ENCODE results near the gene ANKRD29. TPM values are rescaled to one million over a fixed set of nuclear protein-coding genes. Genes with fewer than 3 reads are reported as not detected.

The ANKRD29 gene
- total and polyA plus RNA-seq, 12 donors = 5.3 to 24.9 (median 9.7) TPM

DNA sequence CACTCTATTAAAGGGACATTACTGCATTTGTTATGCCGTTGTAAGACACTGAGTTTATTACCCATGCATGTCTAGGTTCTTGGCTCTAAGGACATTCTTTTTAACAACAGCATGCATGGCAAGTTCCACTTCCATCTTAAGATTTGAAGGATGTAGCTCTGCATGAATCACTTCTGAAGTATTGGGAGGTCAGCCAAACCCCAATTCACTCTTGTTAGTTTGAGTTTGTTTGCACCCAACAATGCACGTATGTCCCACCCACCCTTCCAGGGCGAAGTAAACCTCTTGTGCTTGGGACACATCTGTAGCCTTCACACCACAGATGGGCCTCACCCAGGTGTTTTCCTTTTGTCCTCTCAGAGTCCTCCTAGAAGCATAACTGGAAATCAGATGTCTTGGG is 21.0 kb upstream of the ANKRD29 start:
- no peaks in the 10 kb centered on the region for H3K36me3 ChIP-seq (replicated peaks in 1 of 2)
- intact Hi-C loops (cut with DNase I) = no loop called here
- H3K27ac ChIP-seq = no peak overlapping the region
- DNase-seq = no peak
- WGBS, 4 donors = 54 to 67% (median 59%) methylated on average over 3 of the region's 3 CpGs
- no peaks in the 10 kb centered on the region for H3K9me3 ChIP-seq (replicated peaks in 1 of 3)
- no peak overlapping the region for H3K4me3 ChIP-seq
- TF ChIP-seq POLR2A (IDR thresholded peaks at IDR 0.05) = no peak
- TF ChIP-seq, protein P1, sequence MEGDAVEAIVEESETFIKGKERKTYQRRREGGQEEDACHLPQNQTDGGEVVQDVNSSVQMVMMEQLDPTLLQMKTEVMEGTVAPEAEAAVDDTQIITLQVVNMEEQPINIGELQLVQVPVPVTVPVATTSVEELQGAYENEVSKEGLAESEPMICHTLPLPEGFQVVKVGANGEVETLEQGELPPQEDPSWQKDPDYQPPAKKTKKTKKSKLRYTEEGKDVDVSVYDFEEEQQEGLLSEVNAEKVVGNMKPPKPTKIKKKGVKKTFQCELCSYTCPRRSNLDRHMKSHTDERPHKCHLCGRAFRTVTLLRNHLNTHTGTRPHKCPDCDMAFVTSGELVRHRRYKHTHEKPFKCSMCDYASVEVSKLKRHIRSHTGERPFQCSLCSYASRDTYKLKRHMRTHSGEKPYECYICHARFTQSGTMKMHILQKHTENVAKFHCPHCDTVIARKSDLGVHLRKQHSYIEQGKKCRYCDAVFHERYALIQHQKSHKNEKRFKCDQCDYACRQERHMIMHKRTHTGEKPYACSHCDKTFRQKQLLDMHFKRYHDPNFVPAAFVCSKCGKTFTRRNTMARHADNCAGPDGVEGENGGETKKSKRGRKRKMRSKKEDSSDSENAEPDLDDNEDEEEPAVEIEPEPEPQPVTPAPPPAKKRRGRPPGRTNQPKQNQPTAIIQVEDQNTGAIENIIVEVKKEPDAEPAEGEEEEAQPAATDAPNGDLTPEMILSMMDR (IDR thresholded peaks at IDR 0.05) = no peak
- peaks cover 26% of the 10 kb centered on the region for H3K27me3 ChIP-seq
- H3K4me1 ChIP-seq (replicated peaks in 1 of 2) = peaks cover under 1% of the 10 kb centered on the region in 2 donors

DNA sequence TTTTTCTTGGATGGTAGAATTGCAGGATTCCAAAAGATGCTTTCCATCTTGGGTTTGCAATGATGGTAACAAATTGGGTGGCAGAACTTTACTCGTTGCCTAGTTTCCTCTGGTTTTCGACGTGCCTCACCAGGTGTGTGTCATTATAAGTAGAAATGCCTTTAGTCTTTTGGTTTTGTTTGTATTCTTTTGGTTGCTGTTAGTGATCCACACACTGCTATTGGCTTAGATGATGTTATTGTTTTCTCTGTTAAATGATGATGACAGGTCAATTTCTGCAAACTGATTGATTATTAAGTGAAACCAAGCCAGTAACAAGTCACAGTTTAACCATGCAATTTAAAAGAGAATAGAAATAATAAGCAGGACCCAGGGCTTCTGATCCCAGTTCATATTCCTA is 20.4 kb upstream of the ANKRD29 start:
- no peak for DNase-seq
- Histone ChIP-seq H3K27ac (no peak overlapping the region), H3K27me3 (peaks cover 21% of the 10 kb centered on the region), H3K4me1 (replicated peaks in 1 of 2) (no peaks in the 10 kb centered on the region), H3K4me3 (no peak overlapping the region), H3K36me3 (replicated peaks in 1 of 2) (no peaks in the 10 kb centered on the region), H3K9me3 (replicated peaks in 1 of 3) (no peaks in the 10 kb centered on the region)
- intact Hi-C loops (cut with DNase I) = no loop called here
- 89 to 98% (median 92%) methylated on average over 3 of the region's 3 CpGs for WGBS, 4 donors
- TF ChIP-seq POLR2A (IDR thresholded peaks at IDR 0.05) = no peak
- TF ChIP-seq, protein P1 (IDR thresholded peaks at IDR 0.05) = no peak

DNA sequence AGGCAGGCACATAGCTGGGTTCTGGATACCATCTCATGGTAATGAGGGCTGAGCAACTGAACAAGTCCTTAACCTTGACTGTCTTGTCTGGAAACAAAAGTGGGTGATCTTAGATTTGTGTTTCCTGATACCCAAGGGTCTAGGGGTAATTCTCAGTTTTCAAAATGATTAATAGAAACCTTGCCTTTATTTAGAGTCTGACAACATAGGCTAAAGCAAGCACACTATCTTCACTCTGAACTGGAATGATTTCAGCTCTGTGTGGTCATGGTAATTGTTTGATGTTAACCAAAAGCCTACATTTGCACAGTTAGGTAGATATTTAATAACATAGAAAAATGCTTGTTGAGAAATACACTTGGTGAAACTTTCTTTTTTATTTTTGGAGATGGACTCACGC is 19.8 kb upstream of the ANKRD29 start:
- H3K27me3 ChIP-seq = peaks cover 17% of the 10 kb centered on the region
- WGBS, 4 donors = 92 to 100% (median 94%) methylated on average over 1 of the region's 1 CpG
- H3K4me1 ChIP-seq (replicated peaks in 1 of 2) = no peaks in the 10 kb centered on the region
- TF ChIP-seq, protein P1 (IDR thresholded peaks at IDR 0.05) = no peak
- no peak for TF ChIP-seq POLR2A (IDR thresholded peaks at IDR 0.05)
- no peaks in the 10 kb centered on the region for H3K9me3 ChIP-seq (replicated peaks in 1 of 3)
- no peaks in the 10 kb centered on the region for H3K36me3 ChIP-seq (replicated peaks in 1 of 2)
- DNase-seq = no peak
- no peak overlapping the region for H3K4me3 ChIP-seq
- intact Hi-C loops (cut with DNase I) = no loop called here
- no peak overlapping the region for H3K27ac ChIP-seq

DNA sequence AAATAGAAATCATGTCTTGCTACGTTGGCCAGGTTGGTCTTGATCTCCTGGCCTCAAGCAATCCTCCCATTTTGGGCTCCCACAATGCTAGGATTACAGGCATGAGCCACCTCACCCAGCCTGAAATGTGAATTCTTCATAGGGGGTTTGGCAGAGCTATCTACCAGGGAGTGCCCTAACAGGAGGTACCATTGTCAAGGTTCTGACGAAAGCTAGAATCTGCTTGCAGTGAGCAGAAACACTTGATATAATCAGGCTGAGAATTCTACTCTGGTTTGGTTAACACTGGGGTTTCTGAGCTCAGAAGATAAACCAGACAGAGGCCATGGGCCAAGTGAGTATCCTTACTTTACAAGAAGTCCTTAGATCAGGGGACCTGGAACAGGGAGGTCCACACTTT is 19.3 kb upstream of the ANKRD29 start:
- no peak for TF ChIP-seq POLR2A (IDR thresholded peaks at IDR 0.05)
- TF ChIP-seq, protein P1 (IDR thresholded peaks at IDR 0.05) = no peak
- no peaks in the 10 kb centered on the region for H3K9me3 ChIP-seq (replicated peaks in 1 of 3)
- WGBS, 4 donors = 86 to 97% (median 91%) methylated on average over 2 of the region's 2 CpGs
- H3K27ac ChIP-seq = no peak overlapping the region
- peaks cover 17% of the 10 kb centered on the region for H3K27me3 ChIP-seq
- no peak for DNase-seq
- no peaks in the 10 kb centered on the region for H3K36me3 ChIP-seq (replicated peaks in 1 of 2)
- no peak overlapping the region for H3K4me3 ChIP-seq
- intact Hi-C loops (cut with DNase I) = no loop called here
- no peaks in the 10 kb centered on the region for H3K4me1 ChIP-seq (replicated peaks in 1 of 2)

All from adrenal gland (tissue), 12 donors.